ENCODE data around the gene SUFU.

GRCh38 chr10:102485093-102485784, 18.5 kb upstream of the SUFU start:
- TF ChIP-seq CTCF (IDR thresholded peaks at IDR 0.05; ENCODE audit: low read depth, low read length): no peak
- no peak for TF ChIP-seq EZH2phosphoT487 (IDR thresholded peaks at IDR 0.05; ENCODE audit: low read depth)
